GM23248 (cell line): ENCODE data around the gene PHLPP1. TPM values are rescaled to one million over a fixed set of nuclear protein-coding genes. Genes with fewer than 3 reads are reported as not detected.

ENCODE experiments used
- DNase-seq: peaks from one replicate; pipeline ENCODE4 v3.0.0-alpha.2; 2015
- H2AFZ ChIP-seq: fragments of 200-600 bp; sonication (generic); 2 replicates; pipeline ENCODE4 v1.6.1; 2016; ENCODE audit warnings: antibody characterized with exemption
- H3F3A ChIP-seq: fragments of 200-600 bp; sonication (generic); 2 replicates; pipeline ENCODE4 v1.6.1; 2016; ENCODE audit warnings: mild to moderate bottlenecking, antibody characterized with exemption, mixed run types; ENCODE audit not compliant: insufficient read depth
- H3K27ac ChIP-seq: fragments of 200-600 bp; sonication (generic); 2 replicates; pipeline ENCODE4 v1.5.1; 2016; ENCODE audit warnings: mild to moderate bottlenecking
- H3K27me3 ChIP-seq: fragments of 200-600 bp; sonication (generic); replicated peaks from 2 replicates; pipeline ENCODE4 v1.6.1; 2016; ENCODE audit warnings: mild to moderate bottlenecking; ENCODE audit not compliant: insufficient read depth
- H3K36me3 ChIP-seq: fragments of 200-600 bp; sonication (generic); 2 replicates; pipeline ENCODE4 v1.6.1; 2016; ENCODE audit warnings: low read depth, mild to moderate bottlenecking
- H3K4me1 ChIP-seq: fragments of 200-600 bp; sonication (generic); 2 replicates; pipeline ENCODE4 v1.6.1; 2016; ENCODE audit warnings: mild to moderate bottlenecking; ENCODE audit not compliant: insufficient read depth
- H3K4me2 ChIP-seq: fragments of 200-600 bp; sonication (generic); one replicate; pipeline ENCODE4 v1.6.1; 2016; ENCODE audit warnings: mild to moderate bottlenecking; ENCODE audit not compliant: unreplicated experiment
- H3K4me3 ChIP-seq: fragments of 200-600 bp; sonication (generic); 2 replicates; pipeline ENCODE4 v1.5.1; 2016; ENCODE audit warnings: mild to moderate bottlenecking
- H3K79me2 ChIP-seq: fragments of 200-600 bp; sonication (generic); 2 replicates; pipeline ENCODE4 v1.6.1; 2016; ENCODE audit warnings: mild to moderate bottlenecking; ENCODE audit not compliant: insufficient read depth
- H3K9ac ChIP-seq: fragments of 200-600 bp; sonication (generic); 2 replicates; pipeline ENCODE4 v1.6.1; 2016; ENCODE audit warnings: mild to moderate bottlenecking
- H3K9me2 ChIP-seq: fragments of 200-600 bp; sonication (generic); 2 replicates; pipeline ENCODE4 v1.6.1; 2016; ENCODE audit warnings: mixed run types, mild to moderate bottlenecking, moderate library complexity; ENCODE audit not compliant: insufficient read depth
- H3K9me3 ChIP-seq: fragments of 200-600 bp; sonication (generic); one replicate; pipeline ENCODE4 v1.6.1; 2017; ENCODE audit warnings: low read depth
- H4K20me1 ChIP-seq: fragments of 200-600 bp; sonication (generic); 2 replicates; pipeline ENCODE4 v1.6.0; 2016; ENCODE audit not compliant: insufficient read depth
- EZH2 ChIP-seq: fragments of 200-600 bp; sonication (generic); IDR thresholded peaks from 2 replicates; pipeline ENCODE4 v1.6.1; 2018; ENCODE audit warnings: antibody characterized with exemption, mild to moderate bottlenecking; ENCODE audit not compliant: insufficient read depth, poor library complexity, severe bottlenecking
- EZH2phosphoT487 ChIP-seq: fragments of 200-600 bp; sonication (generic); IDR thresholded peaks from 2 replicates; pipeline ENCODE4 v1.6.1; 2018; ENCODE audit warnings: antibody characterized with exemption, moderate library complexity, mild to moderate bottlenecking, low read depth; ENCODE audit not compliant: insufficient read depth
- WGBS, 2 experiments: methylation state at CpG; one replicate each; pipeline ENCODE4 v1.1.6; 2015 to 2017; ENCODE audit warnings: low lambda C conversion rate in 2 of 2, low coverage in 1 of 2; ENCODE audit errors: missing lambda C conversion rate in 2 of 2; 5-methylcytosine and 5-hydroxymethylcytosine counted together
- in situ Hi-C: fragments of 300-500 bp; cut with MboI; formaldehyde crosslinking; loops from 2 replicates; pipeline ENCODE4 v1.15.0; 2020
- polyA plus RNA-seq: library from polyadenylated mRNA; unstranded; fragments of >200 nt; fragmentation: Nextera tagmentation; extraction: Ambion mirVana; gene quantifications from 2 replicates; pipeline ENCODE4 v1.2.1, GENCODE V29; 2016
- total RNA-seq: library from RNA; depleted of rRNA; stranded (reverse); fragments of >200 nt; shearing (Covaris generic); gene quantifications from 2 replicates; pipeline ENCODE4 v1.2.3, GENCODE V29; 2014

The PHLPP1 gene
- total and polyA plus RNA-seq, 2 experiments from 2014 or later: 1.1 to 6.8 TPM

- Histone ChIP-seq H3K79me2 (no peaks in the 10 kb centered on the region), H3K9ac (no peak overlapping the region), H3K9me2 (no peaks in the 10 kb centered on the region), H3K36me3 (no peaks in the 10 kb centered on the region), H3F3A (peaks cover 7% of the 10 kb centered on the region; the same call in 1 of the 2 replicates), H3K27ac (no peak overlapping the region), H3K4me3 (no peak overlapping the region), H3K4me1 (0 out of 2 replicates have a peak, but pooled peaks cover 7% of the 10 kb centered on the region), H3K4me2 (no peak overlapping the region), H2AFZ (no peak overlapping the region), H3K27me3 (no peaks in the 10 kb centered on the region), H3K9me3 (no peaks in the 10 kb centered on the region), H4K20me1 (no peaks in the 10 kb centered on the region)
- no peak for TF ChIP-seq EZH2
- no peak for TF ChIP-seq EZH2phosphoT487
- peak; percentile 23 for DNase-seq
- in situ Hi-C loops: no loop called here
- WGBS, 2 experiments: 33 to 48% methylated on average over 1 of the region's 1 CpG
Measured at GRCh38 chr18:62928326-62928725, 213.0 kb downstream of the PHLPP1 start.

- no peak for TF ChIP-seq EZH2
Measured at GRCh38 chr18:62933261-62933887, 218.0 kb downstream of the PHLPP1 start.

GRCh38 chr18:62935994-62936393, 220.7 kb downstream of the PHLPP1 start:
- no peaks in the 10 kb centered on the region for H3K79me2 ChIP-seq
- 83 to 87% methylated on average over 3 of the region's 3 CpGs for WGBS, 2 experiments
- in situ Hi-C loops: no loop called here
- no peaks in the 10 kb centered on the region for H4K20me1 ChIP-seq
- peaks cover 22% of the 10 kb centered on the region for H3K4me1 ChIP-seq
- no peak overlapping the region for H3K4me2 ChIP-seq
- TF ChIP-seq EZH2phosphoT487: no peak
- TF ChIP-seq EZH2: no peak
- no peak overlapping the region for H3K4me3 ChIP-seq
- H3F3A ChIP-seq: peaks cover 20% of the 10 kb centered on the region
- H3K9me2 ChIP-seq: no peaks in the 10 kb centered on the region
- H2AFZ ChIP-seq: no peak overlapping the region
- H3K36me3 ChIP-seq: no peaks in the 10 kb centered on the region
- no peak overlapping the region for H3K9ac ChIP-seq
- no peaks in the 10 kb centered on the region for H3K27me3 ChIP-seq
- H3K27ac ChIP-seq: no peak overlapping the region
- DNase-seq: peak; percentile 4
- no peaks in the 10 kb centered on the region for H3K9me3 ChIP-seq

More at GRCh38 chr18:62933261-62933887, 218.0 kb downstream of the PHLPP1 start:
- H3K4me2 ChIP-seq: no peak overlapping the region
- no peak overlapping the region for H3K27ac ChIP-seq
- 91 to 98% methylated on average over 2 of the region's 2 CpGs for WGBS, 2 experiments
- H3K27me3 ChIP-seq: no peaks in the 10 kb centered on the region
- no peaks in the 10 kb centered on the region for H3K79me2 ChIP-seq
- no peak for DNase-seq
- H2AFZ ChIP-seq: no peak overlapping the region
- in situ Hi-C loops: no loop called here
- peaks cover 18% of the 10 kb centered on the region for H3K4me1 ChIP-seq
- peaks cover 20% of the 10 kb centered on the region for H3F3A ChIP-seq
- no peaks in the 10 kb centered on the region for H3K9me3 ChIP-seq
- no peak overlapping the region for H3K9ac ChIP-seq
- no peak overlapping the region for H3K4me3 ChIP-seq
- no peaks in the 10 kb centered on the region for H4K20me1 ChIP-seq
- H3K36me3 ChIP-seq: no peaks in the 10 kb centered on the region
- H3K9me2 ChIP-seq: no peaks in the 10 kb centered on the region

- Histone ChIP-seq H3K9me2 (no peaks in the 10 kb centered on the region), H3K36me3 (no peaks in the 10 kb centered on the region), H3K4me2 (no peak overlapping the region), H3K9ac (no peak overlapping the region), H3K4me1 (peaks cover 22% of the 10 kb centered on the region), H3K4me3 (no peak overlapping the region), H3K79me2 (no peaks in the 10 kb centered on the region), H2AFZ (no peak overlapping the region), H3K27me3 (no peaks in the 10 kb centered on the region), H4K20me1 (no peaks in the 10 kb centered on the region), H3K9me3 (no peaks in the 10 kb centered on the region), H3K27ac (peak overlapping the region; percentile 24), H3F3A (peaks cover 20% of the 10 kb centered on the region)
- DNase-seq: peak; percentile 65
- in situ Hi-C loops: no loop called here
- 89 to 94% methylated on average over 2 of the region's 2 CpGs for WGBS, 2 experiments
- TF ChIP-seq EZH2phosphoT487 (no peak), EZH2 (no peak)
Measured at GRCh38 chr18:62937065-62937464, 221.7 kb downstream of the PHLPP1 start.

- DNase-seq: peak; percentile 67
- 40 to 54% methylated on average over 1 of the region's 1 CpG for WGBS, 2 experiments
- in situ Hi-C loops: no loop called here
Measured at GRCh38 chr18:62938006-62938405, 222.7 kb downstream of the PHLPP1 start.

More at GRCh38 chr18:62938006-62938405, 222.7 kb downstream of the PHLPP1 start:
- Histone ChIP-seq H3K4me3 (no peak overlapping the region), H3K9ac (no peak overlapping the region), H3K4me1 (peaks cover 22% of the 10 kb centered on the region), H3K9me3 (no peaks in the 10 kb centered on the region), H3K27me3 (no peaks in the 10 kb centered on the region), H3K9me2 (no peaks in the 10 kb centered on the region), H3K27ac (peak overlapping the region; percentile 24), H4K20me1 (no peaks in the 10 kb centered on the region), H3F3A (peaks cover 20% of the 10 kb centered on the region), H2AFZ (no peak overlapping the region), H3K4me2 (peak overlapping the region; percentile 9), H3K79me2 (no peaks in the 10 kb centered on the region), H3K36me3 (no peaks in the 10 kb centered on the region)
- TF ChIP-seq EZH2phosphoT487: no peak
- no peak for TF ChIP-seq EZH2
